HCT116 (cell line): Measurements from ENCODE around the gene FARSA.

Source experiments
- CTCF ChIP-seq, 3 experiments: fragments of 200-600 bp in 1 of 3; sonication (generic) in 1 of 3; IDR thresholded peaks in 2 of 3; conservative IDR thresholded peaks in 1 of 3; 2 replicates each; pipeline ENCODE4 v1.5.1; 2012 to 2017; ENCODE audit warnings: low read depth in 2 of 3, low read length in 2 of 3, antibody characterized with exemption in 1 of 3, borderline replicate concordance in 1 of 3, control low read depth in 1 of 3, mild to moderate bottlenecking in 1 of 3, mixed read lengths in 1 of 3, mixed run types in 1 of 3, moderate library complexity in 1 of 3; ENCODE audit not compliant: insufficient read depth in 1 of 3
- EGR1 ChIP-seq: IDR thresholded peaks from 2 replicates; pipeline ENCODE4 v1.6.1; 2012; ENCODE audit warnings: low read depth
- EZH2 ChIP-seq: fragments of 200-600 bp; sonication (generic); IDR thresholded peaks from 2 replicates; pipeline ENCODE4 v1.6.1; 2017; ENCODE audit warnings: antibody characterized with exemption, mixed run types
- EZH2phosphoT487 ChIP-seq: fragments of 200-600 bp; IDR thresholded peaks from 2 replicates; pipeline ENCODE4 v1.6.1; 2018; ENCODE audit warnings: antibody characterized with exemption, borderline replicate concordance
- POLR2A ChIP-seq: IDR thresholded peaks from 2 replicates; pipeline ENCODE4 v1.7.0; 2011; ENCODE audit warnings: borderline replicate concordance; ENCODE audit not compliant: insufficient read depth, insufficient read length; ENCODE audit errors: extremely low read depth
- POLR2AphosphoS5 ChIP-seq: IDR thresholded peaks from 2 replicates; pipeline ENCODE4 v1.6.1; 2011; ENCODE audit warnings: mild to moderate bottlenecking, low read depth, low read length, moderate library complexity
- REST ChIP-seq: IDR thresholded peaks from 2 replicates; pipeline ENCODE4 v1.6.1; 2012; ENCODE audit warnings: low read depth
- SP1 ChIP-seq: IDR thresholded peaks from 2 replicates; pipeline ENCODE4 v1.6.1; 2012; ENCODE audit warnings: low read depth
- TCF7L2 ChIP-seq: IDR thresholded peaks from 2 replicates; pipeline ENCODE4 v1.7.0; 2011; ENCODE audit warnings: borderline replicate concordance, inconsistent platforms; ENCODE audit not compliant: insufficient read depth, insufficient read length; ENCODE audit errors: extremely low read depth
- YY1 ChIP-seq: IDR thresholded peaks from 2 replicates; pipeline ENCODE4 v1.6.1; 2011; ENCODE audit warnings: low read length, low read depth, moderate library complexity, mild to moderate bottlenecking; ENCODE audit not compliant: insufficient replicate concordance; ENCODE audit errors: extremely low read depth

GRCh38 chr19:12930002-12930645, 3.4 kb downstream of the FARSA start:
- TF ChIP-seq CTCF (IDR thresholded peaks at IDR 0.05 in 2 of 3, conservative IDR thresholded peaks at IDR 0.05 in 1 of 3; ENCODE audit: borderline replicate concordance in 1 of 3, insufficient read depth in 1 of 3, low read depth in 2 of 3, low read length in 2 of 3) (no peak), POLR2AphosphoS5 (no peak), TCF7L2 (no peak), EGR1 (no peak), EZH2phosphoT487 (no peak), REST (no peak), SP1 (no peak), POLR2A (no peak), EZH2 (no peak), YY1 (no peak)
